ENCODE data around the gene OBSL1. TPM values are rescaled to one million over a fixed set of nuclear protein-coding genes. Genes with fewer than 3 reads are reported as not detected.

OBSL1 gene
- total and polyA plus RNA-seq, 2 experiments from 2014 or later, result 13.8 to 68.7 TPM

- no peak overlapping the region for H2AFZ ChIP-seq
- in situ Hi-C loops (cut with MboI), result no loop called here
These were observed 65.8 kb downstream of the OBSL1 start for GRCh38 chr2:219505585-219505984.

GRCh38 chr2:219502618-219503017 is 68.7 kb downstream of the OBSL1 start:
- Histone ChIP-seq H3K79me2 (ENCODE audit: insufficient read depth) (peaks cover 26% of the 10 kb centered on the region), H3K4me1 (ENCODE audit: insufficient read depth) (peaks cover 13% of the 10 kb centered on the region), H3K36me3 (ENCODE audit: low read depth) (peaks cover 4% of the 10 kb centered on the region; the same call in 1 of the 2 replicates), H3K27me3 (replicated peaks; ENCODE audit: insufficient read depth) (no peaks in the 10 kb centered on the region), H3K9me3 (ENCODE audit: low read depth) (no peaks in the 10 kb centered on the region), H3K4me3 (no peak overlapping the region), H4K20me1 (ENCODE audit: insufficient read depth) (no peaks in the 10 kb centered on the region), H3K9ac (no peak overlapping the region), H3K9me2 (ENCODE audit: insufficient read depth) (no peaks in the 10 kb centered on the region), H3K4me2 (ENCODE audit: unreplicated experiment) (no peak overlapping the region), H2AFZ (no peak overlapping the region), H3K27ac (no peak overlapping the region), H3F3A (ENCODE audit: insufficient read depth) (no peaks in the 10 kb centered on the region)
- in situ Hi-C loops (cut with MboI), result no loop called here
- DNase-seq, result no peak
- no peak for TF ChIP-seq EZH2phosphoT487 (IDR thresholded peaks at IDR 0.05; ENCODE audit: insufficient read depth, low read depth)
- TF ChIP-seq EZH2 (IDR thresholded peaks at IDR 0.05; ENCODE audit: insufficient read depth, poor library complexity, severe bottlenecking), result no peak

More at GRCh38 chr2:219505585-219505984, 65.8 kb downstream of the OBSL1 start:
- H3K4me1 ChIP-seq (ENCODE audit: insufficient read depth), result peaks cover 13% of the 10 kb centered on the region
- no peak for TF ChIP-seq EZH2 (IDR thresholded peaks at IDR 0.05; ENCODE audit: insufficient read depth, poor library complexity, severe bottlenecking)
- no peak for TF ChIP-seq EZH2phosphoT487 (IDR thresholded peaks at IDR 0.05; ENCODE audit: insufficient read depth, low read depth)
- H3K9me2 ChIP-seq (ENCODE audit: insufficient read depth), result no peaks in the 10 kb centered on the region
- no peak overlapping the region for H3K9ac ChIP-seq
- no peak overlapping the region for H3K27ac ChIP-seq
- peaks cover 4% of the 10 kb centered on the region; the same call in 1 of the 2 replicates for H3K36me3 ChIP-seq (ENCODE audit: low read depth)
- no peak overlapping the region for H3K4me3 ChIP-seq
- no peaks in the 10 kb centered on the region for H4K20me1 ChIP-seq (ENCODE audit: insufficient read depth)
- H3K4me2 ChIP-seq (ENCODE audit: unreplicated experiment), result no peak overlapping the region
- peaks cover 9% of the 10 kb centered on the region; the same call in 1 of the 2 replicates for H3K79me2 ChIP-seq (ENCODE audit: insufficient read depth)
- no peaks in the 10 kb centered on the region for H3F3A ChIP-seq (ENCODE audit: insufficient read depth)
- H3K27me3 ChIP-seq (replicated peaks; ENCODE audit: insufficient read depth), result no peaks in the 10 kb centered on the region
- H3K9me3 ChIP-seq (ENCODE audit: low read depth), result no peaks in the 10 kb centered on the region
- 92 to 95% methylated on average over 9 of the region's 9 CpGs for WGBS, 2 experiments (ENCODE audit: low coverage in 1 of 2, low lambda C conversion rate in 2 of 2, missing lambda C conversion rate in 2 of 2)
- DNase-seq, result no peak

GRCh38 chr2:219501849-219502248 is 69.5 kb downstream of the OBSL1 start:
- peaks cover 4% of the 10 kb centered on the region; the same call in 1 of the 2 replicates for H3K36me3 ChIP-seq (ENCODE audit: low read depth)
- H3K9me2 ChIP-seq (ENCODE audit: insufficient read depth), result no peaks in the 10 kb centered on the region
- H3K9ac ChIP-seq, result no peak overlapping the region
- TF ChIP-seq EZH2phosphoT487 (IDR thresholded peaks at IDR 0.05; ENCODE audit: insufficient read depth, low read depth) (no peak), EZH2 (IDR thresholded peaks at IDR 0.05; ENCODE audit: insufficient read depth, poor library complexity, severe bottlenecking) (no peak)
- no peak overlapping the region for H3K4me2 ChIP-seq (ENCODE audit: unreplicated experiment)
- no peak for DNase-seq
- H3K27ac ChIP-seq, result no peak overlapping the region
- no peak overlapping the region for H3K4me3 ChIP-seq
- no peaks in the 10 kb centered on the region for H3K9me3 ChIP-seq (ENCODE audit: low read depth)
- H4K20me1 ChIP-seq (ENCODE audit: insufficient read depth), result no peaks in the 10 kb centered on the region
- no peaks in the 10 kb centered on the region for H3K27me3 ChIP-seq (replicated peaks; ENCODE audit: insufficient read depth)
- in situ Hi-C loops (cut with MboI), result no loop called here
- 91 to 94% methylated on average over 14 of the region's 14 CpGs for WGBS, 2 experiments (ENCODE audit: low coverage in 1 of 2, low lambda C conversion rate in 2 of 2, missing lambda C conversion rate in 2 of 2)
- no peak overlapping the region for H2AFZ ChIP-seq
- H3F3A ChIP-seq (ENCODE audit: insufficient read depth), result no peaks in the 10 kb centered on the region
- peaks cover 26% of the 10 kb centered on the region for H3K79me2 ChIP-seq (ENCODE audit: insufficient read depth)
- peaks cover 13% of the 10 kb centered on the region for H3K4me1 ChIP-seq (ENCODE audit: insufficient read depth)

Small RNAs within 50 kb of the gene (microRNA-seq; reads per million reads assigned to microRNA genes)
- not detected for gene MIR3132 (ENCODE audit: borderline number of aligned reads)

Small RNAs within 50 kb of the gene (small RNA-seq; reads per million reads assigned to genes)
- gene MIR3132 (ENCODE audit: low read depth, low replicate concordance), result not detected
- not detected for gene RN7SKP213 (ENCODE audit: low read depth, low replicate concordance)

Other genes starting within 250 kb of the OBSL1 start
- not detected in 2 replicates for gene RESP18, start 238.8 kb downstream of the OBSL1 start, total RNA-seq (2014; rRNA removed; shearing (Covaris generic))
- not detected in 2 replicates for gene RESP18, start 238.8 kb downstream of the OBSL1 start, polyA plus RNA-seq (2016; fragmentation: Nextera tagmentation; extraction: Ambion mirVana)
- 79.8 and 84.5 TPM in 2 replicates for gene DNPEP, start 183.6 kb downstream of the OBSL1 start, total RNA-seq (2014; rRNA removed; shearing (Covaris generic))
- gene DNPEP, start 183.6 kb downstream of the OBSL1 start, polyA plus RNA-seq (2016; fragmentation: Nextera tagmentation; extraction: Ambion mirVana), result 54.5 and 57.5 TPM in 2 replicates
- gene DES, start 153.2 kb downstream of the OBSL1 start, total RNA-seq (2014; rRNA removed; shearing (Covaris generic)), result 0.51 and 2.7 TPM in 2 replicates
- gene DES, start 153.2 kb downstream of the OBSL1 start, polyA plus RNA-seq (2016; fragmentation: Nextera tagmentation; extraction: Ambion mirVana), result 0.75 and 1.1 TPM in 2 replicates
- 26.5 and 32.1 TPM in 2 replicates for gene SPEG, start 136.7 kb downstream of the OBSL1 start, total RNA-seq (2014; rRNA removed; shearing (Covaris generic))
- gene SPEG, start 136.7 kb downstream of the OBSL1 start, polyA plus RNA-seq (2016; fragmentation: Nextera tagmentation; extraction: Ambion mirVana), result 6.8 and 9.4 TPM in 2 replicates
- 60.6 and 72.2 TPM in 2 replicates for gene GMPPA, start 72.6 kb downstream of the OBSL1 start, total RNA-seq (2014; rRNA removed; shearing (Covaris generic))
- 64.4 and 65.6 TPM in 2 replicates for gene GMPPA, start 72.6 kb downstream of the OBSL1 start, polyA plus RNA-seq (2016; fragmentation: Nextera tagmentation; extraction: Ambion mirVana)
- gene ASIC4, start 57.1 kb downstream of the OBSL1 start, total RNA-seq (2014; rRNA removed; shearing (Covaris generic)), result 0.13 and 0.43 TPM in 2 replicates
- gene ASIC4, start 57.1 kb downstream of the OBSL1 start, polyA plus RNA-seq (2016; fragmentation: Nextera tagmentation; extraction: Ambion mirVana), result not detected in 2 replicates
- 526 and 533 TPM in 2 replicates for gene CHPF, start 27.7 kb downstream of the OBSL1 start, total RNA-seq (2014; rRNA removed; shearing (Covaris generic))
- gene CHPF, start 27.7 kb downstream of the OBSL1 start, polyA plus RNA-seq (2016; fragmentation: Nextera tagmentation; extraction: Ambion mirVana), result 174 and 179 TPM in 2 replicates
- gene TMEM198, start 27.5 kb downstream of the OBSL1 start, total RNA-seq (2014; rRNA removed; shearing (Covaris generic)), result 5.8 and 6.2 TPM in 2 replicates
- 1.7 and 2.2 TPM in 2 replicates for gene TMEM198, start 27.5 kb downstream of the OBSL1 start, polyA plus RNA-seq (2016; fragmentation: Nextera tagmentation; extraction: Ambion mirVana)
- 0.11 TPM in 1 of 2 replicates, not detected in the other for gene INHA, start 771 bp upstream of the OBSL1 start, total RNA-seq (2014; rRNA removed; shearing (Covaris generic))
- 0.19 and 0.36 TPM in 2 replicates for gene INHA, start 771 bp upstream of the OBSL1 start, polyA plus RNA-seq (2016; fragmentation: Nextera tagmentation; extraction: Ambion mirVana)
- 10.5 and 13.9 TPM in 2 replicates for gene STK11IP, start 26.3 kb upstream of the OBSL1 start, total RNA-seq (2014; rRNA removed; shearing (Covaris generic))
- gene STK11IP, start 26.3 kb upstream of the OBSL1 start, polyA plus RNA-seq (2016; fragmentation: Nextera tagmentation; extraction: Ambion mirVana), result 7.3 and 7.9 TPM in 2 replicates
- gene SLC4A3, start 56.1 kb upstream of the OBSL1 start, total RNA-seq (2014; rRNA removed; shearing (Covaris generic)), result 0.54 and 1.6 TPM in 2 replicates
- 0.79 and 0.96 TPM in 2 replicates for gene SLC4A3, start 56.1 kb upstream of the OBSL1 start, polyA plus RNA-seq (2016; fragmentation: Nextera tagmentation; extraction: Ambion mirVana)

Data from GM23248 (cell line).